SK-N-SH treated with all-trans-retinoic acid at 6 μM for 48 hours (cell line): Measurements from ENCODE around the gene ITGA8.

ENCODE experiments used
- ATAC-seq: fragments of 200-7000 bp; cut with Tn5 transposase; 3 replicates; pipeline ENCODE4 v1.9.1; 2020; ENCODE audit warnings: mild to moderate bottlenecking, moderate library complexity
- ARNTL ChIP-seq: fragments of 450-650 bp; formaldehyde crosslinking; IDR thresholded peaks from 2 replicates; pipeline ENCODE4 v1.5.0; 2020; ENCODE audit warnings: low read depth, mild to moderate bottlenecking, moderate library complexity, borderline replicate concordance
- BACH2 ChIP-seq: fragments of 250-450 bp; sonication (Bioruptor Pico); IDR thresholded peaks from 2 replicates; pipeline ENCODE4 v1.9.0; 2021; ENCODE audit warnings: mild to moderate bottlenecking, borderline replicate concordance
- CSDC2 ChIP-seq: fragments of 250-450 bp; sonication (Bioruptor Pico); IDR thresholded peaks from 2 replicates; pipeline ENCODE4 v1.5.0; 2020; ENCODE audit warnings: mild to moderate bottlenecking, moderate library complexity
- ESRRG ChIP-seq: fragments of 250-450 bp; sonication (Bioruptor Pico); IDR thresholded peaks from 2 replicates; pipeline ENCODE4 v1.6.1; 2021; ENCODE audit warnings: mild to moderate bottlenecking
- GLIS3 ChIP-seq: fragments of 250-450 bp; sonication (Bioruptor Pico); IDR thresholded peaks from 2 replicates; pipeline ENCODE4 v1.5.0; 2020; ENCODE audit warnings: mild to moderate bottlenecking, moderate library complexity
- ISL1 ChIP-seq: fragments of 250-450 bp; sonication (Bioruptor Pico); IDR thresholded peaks from 2 replicates; pipeline ENCODE4 v2.1.2; 2022; ENCODE audit warnings: mild to moderate bottlenecking, moderate library complexity
- OSR1 ChIP-seq: fragments of 250-450 bp; sonication (Bioruptor Pico); IDR thresholded peaks from 2 replicates; pipeline ENCODE4 v1.8.0; 2022; ENCODE audit warnings: moderate library complexity, mild to moderate bottlenecking, inconsistent platforms
- PPARA ChIP-seq: fragments of 250-450 bp; sonication (Bioruptor Pico); IDR thresholded peaks from 2 replicates; pipeline ENCODE4 v1.5.0; 2020; ENCODE audit warnings: mild to moderate bottlenecking, borderline replicate concordance
- RARB ChIP-seq: fragments of 250-450 bp; sonication (Bioruptor Pico); IDR thresholded peaks from 2 replicates; pipeline ENCODE4 v1.8.0; 2021; ENCODE audit warnings: mild to moderate bottlenecking, moderate library complexity
- SNAI2 ChIP-seq: fragments of 250-450 bp; sonication (Bioruptor Pico); IDR thresholded peaks from 2 replicates; pipeline ENCODE4 v1.5.0; 2020; ENCODE audit warnings: mild to moderate bottlenecking, moderate library complexity
- TCF4 ChIP-seq: fragments of 250-450 bp; sonication (Bioruptor Pico); IDR thresholded peaks from 2 replicates; pipeline ENCODE4 v1.8.0; 2021; ENCODE audit warnings: mild to moderate bottlenecking, moderate library complexity, borderline replicate concordance
- TOX ChIP-seq: fragments of 250-450 bp; sonication (Bioruptor Pico); IDR thresholded peaks from 2 replicates; pipeline ENCODE4 v1.8.0; 2021; ENCODE audit warnings: mild to moderate bottlenecking, moderate library complexity, borderline replicate concordance
- ZFP3 ChIP-seq: fragments of 250-450 bp; sonication (Bioruptor Pico); IDR thresholded peaks from 2 replicates; pipeline ENCODE4 v1.5.0; 2020; ENCODE audit warnings: mild to moderate bottlenecking, moderate library complexity
- ZNF565 ChIP-seq: fragments of 450-650 bp; formaldehyde crosslinking; conservative IDR thresholded peaks from 2 replicates; pipeline ENCODE4 v1.5.0; 2020; ENCODE audit warnings: low read depth, mild to moderate bottlenecking, moderate library complexity
- ZNF70 ChIP-seq: fragments of 450-650 bp; formaldehyde crosslinking; IDR thresholded peaks from 2 replicates; pipeline ENCODE4 v1.5.0; 2020; ENCODE audit warnings: mild to moderate bottlenecking, moderate library complexity
- ZNF8 ChIP-seq: fragments of 450-650 bp; formaldehyde crosslinking; IDR thresholded peaks from 2 replicates; pipeline ENCODE4 v1.5.0; 2020; ENCODE audit warnings: mild to moderate bottlenecking, moderate library complexity
- TF ChIP-seq, protein P1 (sequence below): fragments of 250-450 bp; sonication (Bioruptor Pico); IDR thresholded peaks from 2 replicates; pipeline ENCODE4 v1.5.1; 2021; ENCODE audit warnings: mild to moderate bottlenecking, moderate library complexity
- TF ChIP-seq, protein P2 (sequence below): fragments of 250-450 bp; sonication (Bioruptor Pico); IDR thresholded peaks from 2 replicates; pipeline ENCODE4 v1.8.0; 2021; ENCODE audit warnings: low read depth, mild to moderate bottlenecking, moderate library complexity, borderline replicate concordance
- TF ChIP-seq, protein P3 (sequence below): fragments of 250-450 bp; sonication (Bioruptor Pico); IDR thresholded peaks from 2 replicates; pipeline ENCODE4 v1.5.1; 2020; ENCODE audit warnings: low read depth, mild to moderate bottlenecking, moderate library complexity
- TF ChIP-seq, protein P4 (sequence below): fragments of 250-450 bp; sonication (Bioruptor Pico); IDR thresholded peaks from 2 replicates; pipeline ENCODE4 v1.5.0; 2020; ENCODE audit warnings: mild to moderate bottlenecking, moderate library complexity
- TF ChIP-seq, protein P5 (sequence below): fragments of 250-450 bp; sonication (Bioruptor Pico); IDR thresholded peaks from 2 replicates; pipeline ENCODE4 v1.8.0; 2020; ENCODE audit warnings: mild to moderate bottlenecking, moderate library complexity, borderline replicate concordance

ITGA8 gene

DNA sequence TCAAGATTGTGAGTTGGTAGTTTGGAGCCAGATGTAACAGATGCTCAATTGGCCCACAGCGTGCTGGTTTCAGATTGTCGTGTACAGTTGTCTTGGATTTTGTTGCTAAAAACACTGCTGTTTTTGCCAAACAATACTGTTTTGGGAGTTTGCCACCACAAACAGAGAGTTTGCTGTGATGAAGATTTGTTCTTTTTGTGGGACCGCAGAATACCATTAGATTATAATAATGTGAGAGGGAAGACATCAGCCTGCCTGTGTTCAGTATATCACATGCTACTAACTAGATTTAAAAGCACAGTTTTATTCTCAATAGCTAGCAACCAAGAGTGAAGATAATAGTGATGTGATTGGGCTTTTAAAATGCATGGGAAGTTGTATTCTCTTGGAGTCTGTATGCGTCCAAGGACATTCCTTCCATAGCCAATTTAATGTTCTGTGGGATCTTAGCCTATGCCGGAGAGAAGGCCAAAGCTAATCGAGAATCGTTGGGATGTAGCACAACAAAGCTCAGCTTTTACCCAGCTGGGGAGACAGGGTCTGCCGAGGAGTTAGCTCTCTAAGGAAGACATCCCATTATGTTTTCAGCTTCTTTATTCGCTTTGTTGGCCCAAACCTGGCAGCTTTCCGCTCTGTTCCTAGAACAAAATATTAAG lies 18.7 kb upstream of the ITGA8 start:
- ATAC-seq, result no peak
- TF ChIP-seq ISL1 (CRISPR knock-in tag), result no peak
- no peak for TF ChIP-seq ZNF565 (CRISPR knock-in tag)
- no peak for TF ChIP-seq GLIS3 (CRISPR knock-in tag)
- TF ChIP-seq, protein P1, sequence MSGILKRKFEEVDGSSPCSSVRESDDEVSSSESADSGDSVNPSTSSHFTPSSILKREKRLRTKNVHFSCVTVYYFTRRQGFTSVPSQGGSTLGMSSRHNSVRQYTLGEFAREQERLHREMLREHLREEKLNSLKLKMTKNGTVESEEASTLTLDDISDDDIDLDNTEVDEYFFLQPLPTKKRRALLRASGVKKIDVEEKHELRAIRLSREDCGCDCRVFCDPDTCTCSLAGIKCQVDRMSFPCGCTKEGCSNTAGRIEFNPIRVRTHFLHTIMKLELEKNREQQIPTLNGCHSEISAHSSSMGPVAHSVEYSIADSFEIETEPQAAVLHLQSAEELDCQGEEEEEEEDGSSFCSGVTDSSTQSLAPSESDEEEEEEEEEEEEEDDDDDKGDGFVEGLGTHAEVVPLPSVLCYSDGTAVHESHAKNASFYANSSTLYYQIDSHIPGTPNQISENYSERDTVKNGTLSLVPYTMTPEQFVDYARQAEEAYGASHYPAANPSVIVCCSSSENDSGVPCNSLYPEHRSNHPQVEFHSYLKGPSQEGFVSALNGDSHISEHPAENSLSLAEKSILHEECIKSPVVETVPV (CRISPR knock-in tag), result no peak
- TF ChIP-seq ZNF70 (CRISPR knock-in tag), result no peak
- no peak for TF ChIP-seq SNAI2
- TF ChIP-seq, protein P2, sequence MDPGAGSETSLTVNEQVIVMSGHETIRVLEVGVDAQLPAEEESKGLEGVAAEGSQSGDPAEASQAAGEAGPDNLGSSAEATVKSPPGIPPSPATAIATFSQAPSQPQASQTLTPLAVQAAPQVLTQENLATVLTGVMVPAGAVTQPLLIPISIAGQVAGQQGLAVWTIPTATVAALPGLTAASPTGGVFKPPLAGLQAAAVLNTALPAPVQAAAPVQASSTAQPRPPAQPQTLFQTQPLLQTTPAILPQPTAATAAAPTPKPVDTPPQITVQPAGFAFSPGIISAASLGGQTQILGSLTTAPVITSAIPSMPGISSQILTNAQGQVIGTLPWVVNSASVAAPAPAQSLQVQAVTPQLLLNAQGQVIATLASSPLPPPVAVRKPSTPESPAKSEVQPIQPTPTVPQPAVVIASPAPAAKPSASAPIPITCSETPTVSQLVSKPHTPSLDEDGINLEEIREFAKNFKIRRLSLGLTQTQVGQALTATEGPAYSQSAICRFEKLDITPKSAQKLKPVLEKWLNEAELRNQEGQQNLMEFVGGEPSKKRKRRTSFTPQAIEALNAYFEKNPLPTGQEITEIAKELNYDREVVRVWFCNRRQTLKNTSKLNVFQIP (CRISPR knock-in tag), result no peak
- no peak for TF ChIP-seq BACH2 (CRISPR knock-in tag)
- no peak for TF ChIP-seq ARNTL (CRISPR knock-in tag)
- TF ChIP-seq, protein P3, sequence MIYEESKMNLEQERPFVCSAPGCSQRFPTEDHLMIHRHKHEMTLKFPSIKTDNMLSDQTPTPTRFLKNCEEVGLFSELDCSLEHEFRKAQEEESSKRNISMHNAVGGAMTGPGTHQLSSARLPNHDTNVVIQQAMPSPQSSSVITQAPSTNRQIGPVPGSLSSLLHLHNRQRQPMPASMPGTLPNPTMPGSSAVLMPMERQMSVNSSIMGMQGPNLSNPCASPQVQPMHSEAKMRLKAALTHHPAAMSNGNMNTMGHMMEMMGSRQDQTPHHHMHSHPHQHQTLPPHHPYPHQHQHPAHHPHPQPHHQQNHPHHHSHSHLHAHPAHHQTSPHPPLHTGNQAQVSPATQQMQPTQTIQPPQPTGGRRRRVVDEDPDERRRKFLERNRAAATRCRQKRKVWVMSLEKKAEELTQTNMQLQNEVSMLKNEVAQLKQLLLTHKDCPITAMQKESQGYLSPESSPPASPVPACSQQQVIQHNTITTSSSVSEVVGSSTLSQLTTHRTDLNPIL (CRISPR knock-in tag), result no peak
- TF ChIP-seq, protein P4, sequence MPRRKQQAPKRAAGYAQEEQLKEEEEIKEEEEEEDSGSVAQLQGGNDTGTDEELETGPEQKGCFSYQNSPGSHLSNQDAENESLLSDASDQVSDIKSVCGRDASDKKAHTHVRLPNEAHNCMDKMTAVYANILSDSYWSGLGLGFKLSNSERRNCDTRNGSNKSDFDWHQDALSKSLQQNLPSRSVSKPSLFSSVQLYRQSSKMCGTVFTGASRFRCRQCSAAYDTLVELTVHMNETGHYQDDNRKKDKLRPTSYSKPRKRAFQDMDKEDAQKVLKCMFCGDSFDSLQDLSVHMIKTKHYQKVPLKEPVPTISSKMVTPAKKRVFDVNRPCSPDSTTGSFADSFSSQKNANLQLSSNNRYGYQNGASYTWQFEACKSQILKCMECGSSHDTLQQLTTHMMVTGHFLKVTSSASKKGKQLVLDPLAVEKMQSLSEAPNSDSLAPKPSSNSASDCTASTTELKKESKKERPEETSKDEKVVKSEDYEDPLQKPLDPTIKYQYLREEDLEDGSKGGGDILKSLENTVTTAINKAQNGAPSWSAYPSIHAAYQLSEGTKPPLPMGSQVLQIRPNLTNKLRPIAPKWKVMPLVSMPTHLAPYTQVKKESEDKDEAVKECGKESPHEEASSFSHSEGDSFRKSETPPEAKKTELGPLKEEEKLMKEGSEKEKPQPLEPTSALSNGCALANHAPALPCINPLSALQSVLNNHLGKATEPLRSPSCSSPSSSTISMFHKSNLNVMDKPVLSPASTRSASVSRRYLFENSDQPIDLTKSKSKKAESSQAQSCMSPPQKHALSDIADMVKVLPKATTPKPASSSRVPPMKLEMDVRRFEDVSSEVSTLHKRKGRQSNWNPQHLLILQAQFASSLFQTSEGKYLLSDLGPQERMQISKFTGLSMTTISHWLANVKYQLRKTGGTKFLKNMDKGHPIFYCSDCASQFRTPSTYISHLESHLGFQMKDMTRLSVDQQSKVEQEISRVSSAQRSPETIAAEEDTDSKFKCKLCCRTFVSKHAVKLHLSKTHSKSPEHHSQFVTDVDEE (CRISPR knock-in tag), result no peak
- no peak for TF ChIP-seq RARB
- no peak for TF ChIP-seq CSDC2 (CRISPR knock-in tag)
- TF ChIP-seq, protein P5, sequence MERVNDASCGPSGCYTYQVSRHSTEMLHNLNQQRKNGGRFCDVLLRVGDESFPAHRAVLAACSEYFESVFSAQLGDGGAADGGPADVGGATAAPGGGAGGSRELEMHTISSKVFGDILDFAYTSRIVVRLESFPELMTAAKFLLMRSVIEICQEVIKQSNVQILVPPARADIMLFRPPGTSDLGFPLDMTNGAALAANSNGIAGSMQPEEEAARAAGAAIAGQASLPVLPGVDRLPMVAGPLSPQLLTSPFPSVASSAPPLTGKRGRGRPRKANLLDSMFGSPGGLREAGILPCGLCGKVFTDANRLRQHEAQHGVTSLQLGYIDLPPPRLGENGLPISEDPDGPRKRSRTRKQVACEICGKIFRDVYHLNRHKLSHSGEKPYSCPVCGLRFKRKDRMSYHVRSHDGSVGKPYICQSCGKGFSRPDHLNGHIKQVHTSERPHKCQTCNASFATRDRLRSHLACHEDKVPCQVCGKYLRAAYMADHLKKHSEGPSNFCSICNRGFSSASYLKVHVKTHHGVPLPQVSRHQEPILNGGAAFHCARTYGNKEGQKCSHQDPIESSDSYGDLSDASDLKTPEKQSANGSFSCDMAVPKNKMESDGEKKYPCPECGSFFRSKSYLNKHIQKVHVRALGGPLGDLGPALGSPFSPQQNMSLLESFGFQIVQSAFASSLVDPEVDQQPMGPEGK (CRISPR knock-in tag), result no peak
- TF ChIP-seq ZNF8, result no peak
- TF ChIP-seq OSR1 (CRISPR knock-in tag), result no peak
- no peak for TF ChIP-seq ESRRG (CRISPR knock-in tag)
- no peak for TF ChIP-seq TOX
- no peak for TF ChIP-seq ZFP3

DNA sequence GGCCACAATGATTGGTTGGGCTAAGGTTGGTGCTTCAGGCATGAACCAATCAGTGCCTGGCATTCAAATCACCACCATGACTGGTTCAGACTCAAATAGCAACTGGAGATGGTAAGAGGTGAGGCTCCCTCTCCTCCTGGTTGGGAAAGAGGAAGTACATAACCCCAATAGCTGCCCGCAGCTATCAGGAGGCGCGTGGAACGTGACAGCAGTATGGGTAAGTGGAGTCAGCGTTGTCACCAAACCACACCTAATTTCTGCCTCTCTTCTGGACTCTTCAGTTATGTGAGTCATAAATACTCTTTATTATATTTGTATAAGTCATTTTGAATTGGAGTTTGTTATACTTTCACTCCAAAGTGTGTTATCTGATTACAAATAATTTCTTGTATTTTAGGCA lies 17.9 kb upstream of the ITGA8 start:
- TF ChIP-seq PPARA, result no peak
- TF ChIP-seq CSDC2 (CRISPR knock-in tag), result no peak
- TF ChIP-seq TOX, result no peak
- no peak for TF ChIP-seq RARB
- TF ChIP-seq ZFP3, result no peak
- no peak for TF ChIP-seq ZNF8
- TF ChIP-seq, protein P3 (CRISPR knock-in tag), result no peak
- TF ChIP-seq, protein P1 (CRISPR knock-in tag), result no peak
- TF ChIP-seq OSR1 (CRISPR knock-in tag), result no peak
- TF ChIP-seq TCF4 (CRISPR knock-in tag), result no peak
- no peak for TF ChIP-seq ESRRG (CRISPR knock-in tag)
- no peak for TF ChIP-seq BACH2 (CRISPR knock-in tag)
- TF ChIP-seq ZNF70 (CRISPR knock-in tag), result no peak
- no peak for TF ChIP-seq ARNTL (CRISPR knock-in tag)
- no peak for ATAC-seq
